ENCODE measurements around the gene OR1M1.

Gene OR1M1
- long read RNA-seq: 0 reads

- DNase-seq (ENCODE audit: low read depth in 1 of 2, low spot score in 1 of 2): no peak
- Histone ChIP-seq H3K27me3 (ENCODE audit: insufficient read depth, poor library complexity, severe bottlenecking) (no peaks in the 10 kb centered on the region), H3K27ac (replicated peaks) (no peak within 1 kb of the TSS), H3K4me3 (replicated peaks; ENCODE audit: insufficient read depth, low read length) (no peak within 1 kb of the TSS)
- TF ChIP-seq SPI1 (IDR thresholded peaks at IDR 0.05; ENCODE audit: borderline replicate concordance, low read depth): no peak
- no peak for TF ChIP-seq REST (IDR thresholded peaks at IDR 0.05; ENCODE audit: insufficient replicate concordance, low read depth)
- TF ChIP-seq POLR2AphosphoS5 (IDR thresholded peaks at IDR 0.05; ENCODE audit: low read depth): no peak
- TF ChIP-seq CTCF (IDR thresholded peaks at IDR 0.05; ENCODE audit: insufficient read depth, low read length): no peak
- no peak for TF ChIP-seq GABPA (IDR thresholded peaks at IDR 0.05; ENCODE audit: low read depth)
Observed at GRCh38 chr19:9086761-9087160, at the start of gene OR1M1. Gene OR1M1, plus strand, starts transcription at chr19:9087061. Its CDS starts 6,184 bp downstream, at chr19:9093245.

GRCh38 chr19:9037400-9038062, 49.3 kb upstream of the OR1M1 start:
- H3K27me3 ChIP-seq (ENCODE audit: insufficient read depth, poor library complexity, severe bottlenecking): no peaks in the 10 kb centered on the region
- no peak for DNase-seq (ENCODE audit: low read depth in 1 of 2, low spot score in 1 of 2)
- TF ChIP-seq CTCF (IDR thresholded peaks at IDR 0.05; ENCODE audit: insufficient read depth, low read length) (no peak), REST (IDR thresholded peaks at IDR 0.05; ENCODE audit: insufficient replicate concordance, low read depth) (no peak), GABPA (IDR thresholded peaks at IDR 0.05; ENCODE audit: low read depth) (no peak)
- no peak overlapping the region for H3K4me3 ChIP-seq (replicated peaks; ENCODE audit: insufficient read depth, low read length)
- no peak overlapping the region for H3K27ac ChIP-seq (replicated peaks)

GRCh38 chr19:9039728-9040127, 47.1 kb upstream of the OR1M1 start:
- no peaks in the 10 kb centered on the region for H3K27me3 ChIP-seq (ENCODE audit: insufficient read depth, poor library complexity, severe bottlenecking)

More at GRCh38 chr19:9039728-9040127, 47.1 kb upstream of the OR1M1 start:
- Histone ChIP-seq H3K4me3 (replicated peaks; ENCODE audit: insufficient read depth, low read length) (no peak overlapping the region), H3K27ac (replicated peaks) (no peak overlapping the region)
- no peak for DNase-seq (ENCODE audit: low read depth in 1 of 2, low spot score in 1 of 2)
- TF ChIP-seq SPI1 (IDR thresholded peaks at IDR 0.05; ENCODE audit: borderline replicate concordance, low read depth) (no peak), REST (IDR thresholded peaks at IDR 0.05; ENCODE audit: insufficient replicate concordance, low read depth) (no peak), GABPA (IDR thresholded peaks at IDR 0.05; ENCODE audit: low read depth) (no peak), POLR2AphosphoS5 (IDR thresholded peaks at IDR 0.05; ENCODE audit: low read depth) (no peak), CTCF (IDR thresholded peaks at IDR 0.05; ENCODE audit: insufficient read depth, low read length) (no peak)

Data from HL-60 (cell line).